Activated B cell treated with CpG ODN at 0.5 μM for 24 hours (primary cell): Measurements from ENCODE around the gene LRRK2. TPM values are rescaled to one million over a fixed set of nuclear protein-coding genes. Genes with fewer than 3 reads are reported as not detected.

Experiments
- ATAC-seq: fragments of 200-7000 bp; cut with Tn5 transposase; one replicate; pipeline ENCODE4 v1.10.0; 2021; ENCODE audit warnings: low read depth, mild to moderate bottlenecking, moderate library complexity
- CTCF ChIA-PET: fragments of 350-600 bp; sonication (Branson Sonifier 250); formaldehyde crosslinking; loops from one replicate; lab custom pipeline; 2021; ENCODE audit warnings: antibody characterized with exemption; lab: Charles Lee
- POLR2A ChIA-PET: fragments of 350-600 bp; sonication (Branson Sonifier 250); formaldehyde crosslinking; loops from one replicate; lab custom pipeline; 2021; ENCODE audit warnings: antibody characterized with exemption; lab: Charles Lee
- DNase-seq: peaks from one replicate; pipeline ENCODE4 v3.0.0; 2022
- H3K27ac Mint-ChIP-seq: one replicate; pipeline ENCODE4 v1.8.0; 2020; ENCODE audit warnings: mixed read lengths
- H3K27me3 Mint-ChIP-seq: one replicate; pipeline ENCODE4 v1.8.0; 2021; ENCODE audit warnings: mixed read lengths
- H3K36me3 Mint-ChIP-seq: one replicate; pipeline ENCODE4 v1.8.0; 2021; ENCODE audit warnings: low read depth, mixed read lengths
- H3K4me1 Mint-ChIP-seq: one replicate; pipeline ENCODE4 v1.8.0; 2021; ENCODE audit warnings: mixed read lengths
- H3K4me3 Mint-ChIP-seq: one replicate; pipeline ENCODE4 v1.8.0; 2020; ENCODE audit warnings: mild to moderate bottlenecking, mixed read lengths
- H3K9me3 Mint-ChIP-seq: one replicate; pipeline ENCODE4 v1.8.0; 2020; ENCODE audit warnings: mixed read lengths
- intact Hi-C: fragments of 100-400 bp; cut with micrococcal nuclease; formaldehyde crosslinking; loops from one replicate; pipeline ENCODE4 v1.15.1; 2024
- total RNA-seq: library from RNA; stranded (reverse); gene quantifications from 2 replicates; pipeline ENCODE4 v1.2.3, GENCODE V29; 2022
- TF ChIP-seq, protein P1 (sequence below): fragments of 200-600 bp; IDR thresholded peaks from one replicate; pipeline ENCODE4 v1.8.0; 2022; ENCODE audit warnings: antibody characterized with exemption, mild to moderate bottlenecking

Gene LRRK2
- total RNA-seq, 1 donor from 2014 or later: 71.7 TPM

DNA sequence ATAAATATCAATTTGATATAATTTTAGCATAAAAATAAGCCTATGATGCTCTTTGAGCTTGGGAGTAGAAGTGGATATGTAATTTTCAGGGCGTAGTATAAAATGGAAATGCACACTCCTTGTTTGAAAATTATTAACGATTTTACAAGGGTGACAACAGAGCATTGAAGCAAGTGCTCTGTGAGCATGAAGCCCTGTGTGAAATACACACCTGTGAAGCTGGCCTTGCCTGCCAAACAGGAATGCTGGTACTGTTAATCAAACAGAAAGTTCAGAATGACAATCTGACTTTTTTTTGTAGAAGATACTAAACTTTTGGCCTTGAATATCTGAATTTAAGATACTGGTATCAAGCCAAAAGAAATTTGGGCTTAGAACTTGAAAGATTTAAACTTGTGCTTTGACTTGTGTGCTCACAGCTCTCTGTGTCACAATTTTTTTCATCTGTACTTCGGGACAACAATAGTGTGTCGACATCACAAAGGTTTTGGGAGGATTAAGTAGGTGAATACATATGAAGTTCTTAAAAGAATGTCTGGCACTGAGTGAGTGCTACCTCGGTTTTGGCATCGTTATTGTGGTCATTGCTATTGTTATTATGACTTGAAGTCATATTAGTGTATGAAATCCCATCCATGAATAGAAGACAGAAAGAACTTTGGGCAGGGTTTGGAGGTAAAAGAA lies 47.3 kb downstream of the LRRK2 start:
- intact Hi-C loops: loop anchor here (2.0 kb wide), 1 partner anchor 15 kb away; no protein-coding TSS in a partner anchor
- ChIA-PET POLR2A (interaction anchor here (1.7 kb wide), 2 partner anchors 9 to 42 kb away, joined by 5 to 12 read pairs; no protein-coding TSS in a partner anchor), CTCF (no interaction called here)
- H3K4me1 Mint-ChIP-seq: no peaks in the 10 kb centered on the region
- ATAC-seq (no peak), DNase-seq (no peak)
- no peaks in the 10 kb centered on the region for H3K27me3 Mint-ChIP-seq
- no peaks in the 10 kb centered on the region for H3K9me3 Mint-ChIP-seq
- no peak overlapping the region for H3K4me3 Mint-ChIP-seq
- H3K27ac Mint-ChIP-seq: no peak overlapping the region
- peaks cover 43% of the 10 kb centered on the region for H3K36me3 Mint-ChIP-seq
- TF ChIP-seq, protein P1, sequence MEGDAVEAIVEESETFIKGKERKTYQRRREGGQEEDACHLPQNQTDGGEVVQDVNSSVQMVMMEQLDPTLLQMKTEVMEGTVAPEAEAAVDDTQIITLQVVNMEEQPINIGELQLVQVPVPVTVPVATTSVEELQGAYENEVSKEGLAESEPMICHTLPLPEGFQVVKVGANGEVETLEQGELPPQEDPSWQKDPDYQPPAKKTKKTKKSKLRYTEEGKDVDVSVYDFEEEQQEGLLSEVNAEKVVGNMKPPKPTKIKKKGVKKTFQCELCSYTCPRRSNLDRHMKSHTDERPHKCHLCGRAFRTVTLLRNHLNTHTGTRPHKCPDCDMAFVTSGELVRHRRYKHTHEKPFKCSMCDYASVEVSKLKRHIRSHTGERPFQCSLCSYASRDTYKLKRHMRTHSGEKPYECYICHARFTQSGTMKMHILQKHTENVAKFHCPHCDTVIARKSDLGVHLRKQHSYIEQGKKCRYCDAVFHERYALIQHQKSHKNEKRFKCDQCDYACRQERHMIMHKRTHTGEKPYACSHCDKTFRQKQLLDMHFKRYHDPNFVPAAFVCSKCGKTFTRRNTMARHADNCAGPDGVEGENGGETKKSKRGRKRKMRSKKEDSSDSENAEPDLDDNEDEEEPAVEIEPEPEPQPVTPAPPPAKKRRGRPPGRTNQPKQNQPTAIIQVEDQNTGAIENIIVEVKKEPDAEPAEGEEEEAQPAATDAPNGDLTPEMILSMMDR: no peak

DNA sequence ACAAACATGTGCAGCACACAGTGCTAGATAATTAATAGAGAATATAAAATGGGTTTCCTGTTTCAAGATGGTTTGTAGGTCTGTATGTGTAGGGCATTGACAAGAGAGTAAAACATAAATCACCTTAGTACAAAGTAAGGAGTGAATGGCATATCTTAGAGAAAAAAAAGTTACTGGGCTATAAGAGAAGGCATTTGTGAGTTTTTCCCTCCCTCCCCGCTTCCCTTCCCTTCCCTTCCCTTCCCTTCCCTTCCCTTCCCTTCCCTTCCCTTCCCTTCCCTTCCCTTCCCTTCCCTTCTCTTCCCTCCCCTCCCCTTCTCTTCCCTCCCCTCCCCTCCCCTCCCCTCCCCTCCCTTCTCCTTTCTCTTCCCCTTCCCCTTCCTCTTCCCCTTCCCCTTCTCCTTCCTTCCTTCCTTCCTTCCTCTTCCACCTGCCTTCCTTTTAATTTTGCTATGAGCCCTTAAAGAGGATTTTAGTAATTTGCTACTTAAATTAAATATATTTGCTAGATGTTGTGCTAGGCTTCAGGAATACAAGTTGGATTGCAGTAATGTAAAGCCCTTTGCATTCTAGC lies 57.1 kb downstream of the LRRK2 start:
- Mint-ChIP-seq H3K9me3 (no peaks in the 10 kb centered on the region), H3K27me3 (no peaks in the 10 kb centered on the region), H3K4me3 (no peak overlapping the region), H3K27ac (no peak overlapping the region), H3K36me3 (peaks cover 49% of the 10 kb centered on the region), H3K4me1 (no peaks in the 10 kb centered on the region)
- CTCF ChIA-PET: no interaction called here
- intact Hi-C loops: no loop called here
- no peak for ATAC-seq
- POLR2A ChIA-PET: no interaction called here
- TF ChIP-seq, protein P1: no peak
- DNase-seq: no peak

GRCh38 chr12:40286583-40286982 lies 61.8 kb downstream of the LRRK2 start:
- no peak overlapping the region for H3K4me3 Mint-ChIP-seq
- ChIA-PET POLR2A (no interaction called here), CTCF (interaction anchor here (1.0 kb wide), 1 partner anchor 29 kb away, joined by 3 read pairs; no protein-coding TSS in a partner anchor)
- no peaks in the 10 kb centered on the region for H3K4me1 Mint-ChIP-seq
- no peaks in the 10 kb centered on the region for H3K27me3 Mint-ChIP-seq
- H3K36me3 Mint-ChIP-seq: peaks cover 50% of the 10 kb centered on the region
- no peak for DNase-seq
- H3K27ac Mint-ChIP-seq: no peak overlapping the region
- TF ChIP-seq, protein P1: no peak
- peaks cover 2% of the 10 kb centered on the region for H3K9me3 Mint-ChIP-seq
- ATAC-seq: no peak
- intact Hi-C loops: loop anchor here (2.0 kb wide), 1 partner anchor 14 kb away; no protein-coding TSS in a partner anchor

DNA sequence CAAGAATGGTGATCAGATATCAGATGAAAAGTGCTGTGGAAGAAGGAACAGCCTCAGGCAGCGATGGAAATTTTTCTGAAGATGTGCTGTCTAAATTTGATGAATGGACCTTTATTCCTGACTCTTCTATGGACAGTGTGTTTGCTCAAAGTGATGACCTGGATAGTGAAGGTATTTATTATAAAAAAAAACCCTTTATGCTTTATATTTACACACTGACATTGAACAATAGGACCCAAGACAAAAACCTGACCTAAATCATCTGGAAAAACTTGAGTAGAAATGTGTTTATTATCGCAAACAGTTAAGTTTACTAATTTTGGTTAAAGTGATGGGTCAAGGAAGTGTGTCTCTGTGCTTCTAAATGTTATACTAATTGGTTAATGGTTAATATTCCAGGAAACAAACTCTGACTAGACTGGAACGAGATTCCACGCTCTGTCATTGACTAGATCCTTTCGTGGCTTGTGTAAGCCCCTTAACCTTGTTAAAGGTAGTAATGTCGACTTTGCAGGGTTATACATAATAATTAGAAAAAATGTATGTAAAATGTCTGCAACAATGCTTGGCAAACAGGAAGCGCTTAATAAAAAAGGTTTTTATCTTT lies 62.7 kb downstream of the LRRK2 start:
- Mint-ChIP-seq H3K36me3 (peaks cover 47% of the 10 kb centered on the region), H3K9me3 (peaks cover 2% of the 10 kb centered on the region), H3K4me1 (no peaks in the 10 kb centered on the region), H3K27ac (no peak overlapping the region), H3K27me3 (no peaks in the 10 kb centered on the region), H3K4me3 (no peak overlapping the region)
- intact Hi-C loops: loop anchor here (2.0 kb wide), 1 partner anchor 15 kb away; no protein-coding TSS in a partner anchor
- CTCF ChIA-PET: no interaction called here
- TF ChIP-seq, protein P1: no peak
- ATAC-seq (no peak), DNase-seq (no peak)
- POLR2A ChIA-PET: no interaction called here

GRCh38 chr12:40292788-40293429 lies 68.1 kb downstream of the LRRK2 start:
- TF ChIP-seq, protein P1: no peak
- POLR2A ChIA-PET: interaction anchor here (0.5 kb wide), 1 partner anchor 55 kb away, joined by 3 read pairs; no protein-coding TSS in a partner anchor
- Mint-ChIP-seq H3K27me3 (no peaks in the 10 kb centered on the region), H3K36me3 (peaks cover 55% of the 10 kb centered on the region), H3K9me3 (peaks cover 2% of the 10 kb centered on the region), H3K27ac (no peak overlapping the region), H3K4me3 (no peak overlapping the region), H3K4me1 (no peaks in the 10 kb centered on the region)
- CTCF ChIA-PET: no interaction called here
- ATAC-seq (no peak), DNase-seq (no peak)
- intact Hi-C loops: no loop called here
